PFSK-1 (cell line): Measurements from ENCODE around the gene TMEM266.

ENCODE experiments used
- FOXP2 ChIP-seq: optimal IDR thresholded peaks from 2 replicates; pipeline ENCODE3; 2011; ENCODE audit warnings: borderline replicate concordance, control low read depth, inconsistent platforms; ENCODE audit not compliant: insufficient read depth; ENCODE audit errors: extremely low read length, extremely low read depth
- POLR2AphosphoS5 ChIP-seq: IDR thresholded peaks from 2 replicates; pipeline ENCODE4 v1.6.1; 2012; ENCODE audit warnings: low read depth, mild to moderate bottlenecking, control low read depth, low read length, moderate library complexity
- SIN3A ChIP-seq: IDR thresholded peaks from 2 replicates; pipeline ENCODE4 v1.6.1; 2012; ENCODE audit warnings: mild to moderate bottlenecking, low read length, moderate library complexity, borderline replicate concordance; ENCODE audit not compliant: insufficient read depth
- TAF1 ChIP-seq: IDR thresholded peaks from 2 replicates; pipeline ENCODE4 v1.6.1; 2012; ENCODE audit warnings: low read length, control low read depth, borderline replicate concordance; ENCODE audit not compliant: insufficient read depth
- TF ChIP-seq, protein P1 (sequence below), 2 experiments: IDR thresholded peaks; 2 replicates each; pipeline versions ENCODE4 v1.6.1 to v1.8.0; 2011 to 2012; ENCODE audit warnings: low read depth in 2 of 2, low read length in 2 of 2, control low read depth in 1 of 2, inconsistent platforms in 1 of 2, mild to moderate bottlenecking in 1 of 2, moderate library complexity in 1 of 2; ENCODE audit not compliant: insufficient read depth in 1 of 2

The TMEM266 gene

DNA sequence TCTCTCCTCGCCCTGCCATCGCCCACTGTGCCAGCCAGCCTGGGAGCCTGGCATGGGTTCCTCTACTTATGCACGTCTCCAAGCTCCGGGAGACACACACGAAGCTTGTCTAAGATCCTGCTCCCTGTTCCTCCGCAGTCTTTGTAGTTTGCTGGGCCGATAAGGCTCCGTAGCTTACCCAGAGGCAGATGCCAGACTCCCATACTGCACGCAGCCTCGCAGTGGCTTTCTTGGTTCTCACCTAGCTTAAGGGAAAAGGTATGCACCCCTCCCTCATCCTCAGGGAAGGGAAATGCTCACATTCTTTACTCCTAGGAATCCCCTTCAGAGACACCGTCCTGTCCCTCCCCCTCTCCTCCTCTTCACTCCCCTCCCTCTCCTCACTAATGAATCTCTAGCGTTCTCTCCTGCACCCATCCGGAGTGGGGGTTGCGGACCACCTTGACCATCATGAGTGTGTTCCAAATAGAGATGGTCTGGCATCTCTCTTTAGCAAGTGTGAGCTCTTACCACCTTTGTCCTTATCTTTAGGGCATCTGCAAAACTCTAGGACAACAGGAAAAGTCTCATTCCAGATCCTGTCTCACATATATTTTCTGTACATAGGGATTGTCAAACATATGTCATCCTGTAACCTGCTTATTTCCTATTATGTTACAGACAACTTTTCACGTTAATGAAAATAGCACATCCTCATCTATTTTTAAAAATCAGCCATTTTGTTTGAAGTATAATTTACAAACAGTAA lies 56.5 kb downstream of the TMEM266 start:
- TF ChIP-seq POLR2AphosphoS5: no peak
- TF ChIP-seq FOXP2: no peak
- TF ChIP-seq SIN3A: no peak
- TF ChIP-seq, protein P1, sequence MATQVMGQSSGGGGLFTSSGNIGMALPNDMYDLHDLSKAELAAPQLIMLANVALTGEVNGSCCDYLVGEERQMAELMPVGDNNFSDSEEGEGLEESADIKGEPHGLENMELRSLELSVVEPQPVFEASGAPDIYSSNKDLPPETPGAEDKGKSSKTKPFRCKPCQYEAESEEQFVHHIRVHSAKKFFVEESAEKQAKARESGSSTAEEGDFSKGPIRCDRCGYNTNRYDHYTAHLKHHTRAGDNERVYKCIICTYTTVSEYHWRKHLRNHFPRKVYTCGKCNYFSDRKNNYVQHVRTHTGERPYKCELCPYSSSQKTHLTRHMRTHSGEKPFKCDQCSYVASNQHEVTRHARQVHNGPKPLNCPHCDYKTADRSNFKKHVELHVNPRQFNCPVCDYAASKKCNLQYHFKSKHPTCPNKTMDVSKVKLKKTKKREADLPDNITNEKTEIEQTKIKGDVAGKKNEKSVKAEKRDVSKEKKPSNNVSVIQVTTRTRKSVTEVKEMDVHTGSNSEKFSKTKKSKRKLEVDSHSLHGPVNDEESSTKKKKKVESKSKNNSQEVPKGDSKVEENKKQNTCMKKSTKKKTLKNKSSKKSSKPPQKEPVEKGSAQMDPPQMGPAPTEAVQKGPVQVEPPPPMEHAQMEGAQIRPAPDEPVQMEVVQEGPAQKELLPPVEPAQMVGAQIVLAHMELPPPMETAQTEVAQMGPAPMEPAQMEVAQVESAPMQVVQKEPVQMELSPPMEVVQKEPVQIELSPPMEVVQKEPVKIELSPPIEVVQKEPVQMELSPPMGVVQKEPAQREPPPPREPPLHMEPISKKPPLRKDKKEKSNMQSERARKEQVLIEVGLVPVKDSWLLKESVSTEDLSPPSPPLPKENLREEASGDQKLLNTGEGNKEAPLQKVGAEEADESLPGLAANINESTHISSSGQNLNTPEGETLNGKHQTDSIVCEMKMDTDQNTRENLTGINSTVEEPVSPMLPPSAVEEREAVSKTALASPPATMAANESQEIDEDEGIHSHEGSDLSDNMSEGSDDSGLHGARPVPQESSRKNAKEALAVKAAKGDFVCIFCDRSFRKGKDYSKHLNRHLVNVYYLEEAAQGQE (IDR thresholded peaks at IDR 0.05; ENCODE audit: insufficient read depth in 1 of 2, low read depth in 2 of 2, low read length in 2 of 2): no peak
- no peak for TF ChIP-seq TAF1

DNA sequence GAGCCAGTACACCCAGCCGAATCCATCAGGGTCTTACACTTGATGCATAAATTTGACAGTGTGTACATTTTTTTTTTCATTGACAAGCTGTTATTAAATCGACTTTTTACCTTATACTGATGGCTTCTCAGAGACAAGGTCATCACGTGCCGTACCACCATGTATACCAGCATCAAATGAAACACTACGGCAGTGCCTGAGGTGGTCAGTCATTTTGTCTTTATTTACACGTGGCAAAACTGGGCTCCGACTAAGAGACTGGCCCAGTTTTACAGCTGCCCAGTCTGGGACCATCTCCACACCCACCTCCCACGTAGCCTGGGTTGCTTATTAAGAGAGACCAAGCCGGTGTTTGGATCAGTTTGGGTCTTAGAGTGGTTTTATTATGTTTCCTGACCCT lies 57.4 kb downstream of the TMEM266 start:
- TF ChIP-seq, protein P1 (IDR thresholded peaks at IDR 0.05; ENCODE audit: insufficient read depth in 1 of 2, low read depth in 2 of 2, low read length in 2 of 2): no peak
- TF ChIP-seq POLR2AphosphoS5: no peak
- no peak for TF ChIP-seq FOXP2
- no peak for TF ChIP-seq TAF1
- TF ChIP-seq SIN3A: no peak

DNA sequence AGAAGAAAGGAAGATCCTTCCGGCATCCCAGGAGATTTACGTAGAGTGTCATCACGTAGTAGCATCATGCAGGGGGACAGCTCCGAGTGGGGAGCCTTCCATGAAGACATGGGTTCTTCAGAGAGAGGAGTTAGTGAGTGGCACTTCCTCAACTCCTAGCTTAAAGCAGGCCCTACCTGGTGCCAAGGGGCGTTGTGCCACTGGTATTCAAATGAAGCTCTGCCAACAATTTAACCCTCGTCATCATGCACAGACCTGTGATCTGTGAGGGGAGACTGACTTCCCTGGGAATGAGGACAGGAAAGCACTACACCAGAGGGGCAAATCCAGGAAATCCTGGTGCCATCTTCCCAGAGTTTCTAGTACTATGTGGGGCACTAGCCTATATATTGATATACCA lies 59.0 kb downstream of the TMEM266 start:
- TF ChIP-seq FOXP2: no peak
- TF ChIP-seq, protein P1 (IDR thresholded peaks at IDR 0.05; ENCODE audit: insufficient read depth in 1 of 2, low read depth in 2 of 2, low read length in 2 of 2): no peak
- no peak for TF ChIP-seq SIN3A
- no peak for TF ChIP-seq POLR2AphosphoS5
- TF ChIP-seq TAF1: no peak

DNA sequence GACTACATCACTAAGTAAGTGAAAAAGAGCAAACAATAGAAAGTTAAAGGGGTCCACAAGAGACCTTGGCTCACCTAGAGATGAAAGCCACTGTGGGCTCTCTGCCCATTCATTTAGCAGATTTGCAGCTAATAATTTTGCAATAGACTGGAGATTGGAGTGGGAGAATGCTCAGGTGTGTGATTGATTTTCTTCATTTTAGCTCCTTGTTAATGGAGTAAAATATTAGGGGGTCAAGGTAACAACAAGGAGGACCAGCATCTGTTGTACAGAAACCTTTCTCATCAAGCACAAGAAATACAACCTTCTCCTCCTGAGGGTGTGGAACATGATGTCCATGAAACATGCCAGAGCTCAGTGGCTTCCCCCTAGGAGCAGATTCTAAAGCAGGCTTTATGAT lies 63.2 kb downstream of the TMEM266 start:
- no peak for TF ChIP-seq TAF1
- TF ChIP-seq POLR2AphosphoS5: no peak
- TF ChIP-seq, protein P1 (IDR thresholded peaks at IDR 0.05; ENCODE audit: insufficient read depth in 1 of 2, low read depth in 2 of 2, low read length in 2 of 2): no peak
- no peak for TF ChIP-seq SIN3A
